Myocyte (in vitro differentiated cells): Measurements from ENCODE around the gene SPSB4. TPM values are rescaled to one million over a fixed set of nuclear protein-coding genes. Genes with fewer than 3 reads are reported as not detected.

Experiments
- DNase-seq: peaks from one replicate; pipeline ENCODE4 v3.0.0-alpha.2; 2012; ENCODE audit warnings: low read depth
- total RNA-seq: library from RNA; depleted of rRNA; stranded (reverse); fragments of >200 nt; gene quantifications from 2 replicates; pipeline ENCODE4 v1.2.3, GENCODE V29; 2014

SPSB4 gene
- total RNA-seq, 1 donor from 2014 or later, result 1.4 TPM

DNA sequence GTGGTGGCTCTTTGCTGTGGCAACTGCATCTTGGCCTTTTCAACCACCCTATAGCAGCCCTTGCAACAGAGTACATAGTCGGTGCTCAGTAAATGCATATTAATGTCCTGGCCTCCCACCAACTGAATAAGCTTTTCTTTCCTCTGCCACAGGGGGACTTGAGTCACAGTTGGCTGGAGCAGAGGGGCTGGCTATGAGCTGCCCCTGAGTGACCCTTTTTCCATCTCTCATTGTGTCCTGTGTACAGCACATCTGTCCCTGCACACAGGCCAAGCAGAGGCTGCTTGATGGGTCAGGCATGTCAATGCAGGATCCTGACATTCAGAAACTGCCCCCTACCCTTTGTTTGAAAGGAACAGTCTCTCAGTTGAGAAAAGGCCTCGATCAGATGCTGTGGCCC is 22.4 kb downstream of the SPSB4 start:
- DNase-seq, result no peak

- DNase-seq, result no peak
These were observed 23.4 kb downstream of the SPSB4 start for GRCh38 chr3:141074529-141074928.

GRCh38 chr3:141076036-141076773 is 25.1 kb downstream of the SPSB4 start:
- no peak for DNase-seq

DNA sequence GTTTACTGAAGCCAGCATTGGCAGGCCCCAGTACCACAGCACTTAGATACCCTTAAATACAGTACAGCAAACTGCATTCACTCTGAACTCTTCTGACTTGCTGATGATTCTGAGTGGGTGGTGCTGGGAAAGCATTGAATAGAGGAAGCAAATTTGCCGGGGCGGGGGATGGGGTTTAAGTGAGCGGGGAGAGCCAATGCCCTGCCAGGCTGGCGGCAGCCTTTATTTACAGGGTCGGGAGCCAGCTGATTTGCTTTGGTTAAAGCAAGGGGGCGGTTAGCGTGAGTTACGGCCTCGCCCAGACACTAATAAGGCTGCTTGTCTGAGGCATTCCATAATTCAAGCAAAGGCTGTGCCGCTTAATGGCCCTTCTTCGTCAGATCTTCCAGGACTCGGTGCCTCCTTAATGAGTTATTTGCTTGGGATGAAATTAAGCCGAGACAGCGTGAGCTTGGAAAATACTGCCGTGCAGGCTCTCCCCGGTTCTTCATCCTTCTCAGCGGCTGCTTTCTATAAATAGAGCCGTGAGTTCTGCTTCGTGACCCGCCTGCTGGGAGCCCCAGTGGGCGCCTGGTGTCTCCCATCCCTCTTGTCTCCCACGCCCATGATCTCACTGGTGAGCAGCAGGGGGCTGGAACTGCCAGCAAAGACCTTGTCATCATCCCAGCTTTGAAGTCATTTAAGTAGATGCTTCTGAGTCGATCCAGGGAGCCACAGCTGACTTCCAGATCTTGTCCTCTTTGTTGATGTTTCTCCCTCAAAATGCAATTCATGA is 25.8 kb downstream of the SPSB4 start:
- DNase-seq, result peak; percentile 81

DNA sequence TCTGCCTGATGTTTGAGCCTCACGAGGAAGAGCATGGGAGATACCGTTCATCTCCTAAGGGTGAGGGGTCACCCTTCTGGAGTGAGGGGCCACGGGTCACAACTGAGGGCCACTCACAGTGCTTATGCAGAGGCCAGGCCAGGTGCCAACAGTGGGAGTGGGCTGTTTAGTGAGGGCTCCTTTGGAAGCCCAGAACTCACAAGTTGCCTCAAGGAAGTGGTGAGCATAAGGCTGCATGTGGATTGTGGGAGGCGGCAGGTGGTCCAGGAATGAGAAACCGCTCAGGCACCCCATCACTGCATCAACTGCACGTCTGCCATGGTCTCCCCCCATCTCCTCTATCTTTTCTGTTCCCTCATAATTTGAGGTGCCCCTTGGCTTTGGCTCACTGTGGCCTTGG is 26.5 kb downstream of the SPSB4 start:
- no peak for DNase-seq

DNA sequence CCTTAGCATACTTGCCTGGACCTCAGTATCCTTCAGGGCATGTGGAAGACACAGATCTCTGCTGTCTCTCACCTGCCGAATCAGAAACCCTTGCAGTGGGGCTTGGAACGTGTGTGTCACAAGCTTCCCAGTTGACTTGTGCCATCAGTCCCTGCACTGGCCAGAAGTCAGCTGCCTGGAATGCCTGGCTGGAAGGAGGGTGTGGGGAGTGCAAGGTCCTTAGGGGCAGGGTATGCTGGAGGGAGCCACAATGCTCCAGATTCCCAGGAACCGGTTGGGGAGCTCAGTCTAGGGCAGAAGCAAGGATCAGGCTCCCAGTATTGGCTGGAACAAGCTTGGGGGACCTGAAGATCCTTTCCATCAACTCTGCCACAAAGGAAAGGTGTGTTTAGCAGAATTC is 27.1 kb downstream of the SPSB4 start:
- DNase-seq, result no peak

GRCh38 chr3:141080431-141080830 is 29.3 kb downstream of the SPSB4 start:
- no peak for DNase-seq

DNA sequence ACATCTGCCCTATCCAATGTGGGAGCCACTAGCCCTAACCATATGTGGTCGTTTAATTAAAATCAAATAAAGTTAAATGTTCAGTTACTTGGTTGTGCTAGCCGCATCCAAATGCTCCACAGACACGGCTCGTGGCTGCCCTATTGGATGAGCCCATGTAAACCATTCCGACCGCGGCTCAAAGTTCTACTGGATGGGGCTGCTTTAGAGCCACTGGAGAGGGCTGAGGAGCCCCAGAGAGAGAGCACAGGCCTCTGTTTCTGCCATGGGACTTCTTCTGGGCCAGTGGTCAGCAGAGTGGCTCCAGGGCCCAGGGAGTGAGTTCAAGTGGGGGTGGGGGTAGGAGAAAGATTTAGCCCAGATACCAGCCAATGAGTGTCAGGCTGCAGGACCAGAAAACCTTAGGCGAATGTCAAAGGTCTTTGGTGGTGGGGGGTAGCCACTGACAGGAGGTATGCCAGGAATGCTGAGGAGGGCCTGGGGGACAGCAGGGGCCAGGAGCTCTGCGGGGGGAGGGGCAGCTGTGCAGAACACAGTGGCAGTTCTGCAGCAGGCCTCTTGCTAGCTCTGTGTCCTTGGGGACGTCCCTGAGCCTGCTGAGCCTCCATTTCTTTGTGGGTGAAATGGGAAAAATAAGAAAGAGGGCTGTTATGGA is 30.1 kb downstream of the SPSB4 start:
- no peak for DNase-seq

- no peak for DNase-seq
These were observed 30.9 kb downstream of the SPSB4 start for GRCh38 chr3:141082064-141082463.

- no peak for DNase-seq
These were observed 32.1 kb downstream of the SPSB4 start for GRCh38 chr3:141083226-141083625.

- DNase-seq, result peak; percentile 98
These were observed 32.9 kb downstream of the SPSB4 start for GRCh38 chr3:141083836-141084649.

GRCh38 chr3:141085343-141086070 is 34.4 kb downstream of the SPSB4 start:
- DNase-seq, result no peak

GRCh38 chr3:141086188-141086587 is 35.0 kb downstream of the SPSB4 start:
- no peak for DNase-seq

DNA sequence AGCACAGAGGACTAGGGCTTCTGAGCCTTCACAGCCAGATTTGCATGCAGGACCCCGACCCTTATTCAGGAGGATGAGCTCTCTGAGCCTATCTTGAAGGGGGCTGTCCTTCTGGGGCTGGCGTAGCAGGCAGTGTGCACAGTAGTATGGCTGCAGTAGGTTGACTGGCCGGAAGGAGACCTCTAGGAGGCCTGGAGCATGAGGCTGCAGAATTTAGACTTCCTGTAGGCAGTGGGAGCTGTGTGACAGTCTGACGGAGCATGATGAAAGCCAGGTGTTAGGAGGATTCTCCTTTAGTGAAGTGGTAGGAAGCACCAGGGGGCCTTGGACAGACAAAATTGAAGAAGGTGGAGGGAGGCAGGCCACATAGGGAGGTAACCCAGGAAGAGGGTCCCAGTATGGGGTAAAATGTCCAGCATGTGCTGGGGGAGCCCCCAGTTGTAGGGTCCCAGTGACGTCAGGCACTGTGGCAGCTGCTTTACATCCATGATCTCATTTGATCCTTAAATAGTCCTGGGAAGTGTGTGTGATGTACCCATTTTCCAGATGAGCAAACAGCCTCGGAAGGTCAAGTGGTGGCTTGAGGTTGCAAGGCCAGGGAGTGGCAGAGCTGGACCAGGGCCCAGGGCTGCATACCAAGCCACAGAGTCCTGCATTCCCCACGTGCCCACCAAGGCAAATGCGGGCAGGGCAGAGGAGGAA is 36.1 kb downstream of the SPSB4 start:
- DNase-seq, result peak; percentile 90

DNA sequence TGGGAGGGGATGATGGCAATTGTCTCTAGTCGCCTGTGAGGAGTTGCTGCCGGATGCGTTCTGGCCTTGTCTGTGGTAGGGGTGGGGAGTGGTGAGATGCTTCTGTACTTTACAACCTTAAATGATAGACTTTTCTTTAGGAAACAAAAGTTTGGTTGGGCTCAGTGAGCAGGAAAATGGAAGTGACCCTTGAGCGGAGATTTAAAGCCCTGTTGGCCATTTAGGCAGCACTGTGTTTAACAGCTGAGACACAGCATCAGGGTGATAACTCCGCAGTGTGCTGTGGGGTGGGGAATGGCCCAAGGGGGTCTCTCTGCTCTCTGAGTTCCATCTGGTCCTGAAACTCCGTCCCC is 36.6 kb downstream of the SPSB4 start:
- no peak for DNase-seq

- DNase-seq, result no peak
These were observed 38.4 kb downstream of the SPSB4 start for GRCh38 chr3:141089339-141090152.

GRCh38 chr3:141091426-141091825 is 40.3 kb downstream of the SPSB4 start:
- no peak for DNase-seq

- no peak for DNase-seq
These were observed 41.5 kb downstream of the SPSB4 start for GRCh38 chr3:141092663-141093062.

- DNase-seq, result no peak
These were observed 42.2 kb downstream of the SPSB4 start for GRCh38 chr3:141093397-141093796.
